Renal pelvis (tissue), 4 donors: ENCODE data around the gene ALLC. TPM values are rescaled to one million over a fixed set of nuclear protein-coding genes. Genes with fewer than 3 reads are reported as not detected.
A peak's percentile ranks its signal among the peaks of the same experiment; 100 is the strongest.
"Not testable (repeated sequence)": the region's sequence is repeated elsewhere in the genome, so short reads cannot be mapped to it uniquely, and the experiment has no call there.

Source experiments
- DNase-seq: peaks from one replicate; pipeline ENCODE4 v3.0.0-alpha.2; 2013
- polyA plus RNA-seq, 3 donors: library from polyadenylated mRNA; unstranded; fragments of 120-200 nt; gene quantifications; one replicate each; pipeline ENCODE4 v1.2.1, GENCODE V29; 2013; ENCODE audit not compliant: insufficient read length in 3 of 3

ALLC gene
- polyA plus RNA-seq, 3 donors, result not detected

DNA sequence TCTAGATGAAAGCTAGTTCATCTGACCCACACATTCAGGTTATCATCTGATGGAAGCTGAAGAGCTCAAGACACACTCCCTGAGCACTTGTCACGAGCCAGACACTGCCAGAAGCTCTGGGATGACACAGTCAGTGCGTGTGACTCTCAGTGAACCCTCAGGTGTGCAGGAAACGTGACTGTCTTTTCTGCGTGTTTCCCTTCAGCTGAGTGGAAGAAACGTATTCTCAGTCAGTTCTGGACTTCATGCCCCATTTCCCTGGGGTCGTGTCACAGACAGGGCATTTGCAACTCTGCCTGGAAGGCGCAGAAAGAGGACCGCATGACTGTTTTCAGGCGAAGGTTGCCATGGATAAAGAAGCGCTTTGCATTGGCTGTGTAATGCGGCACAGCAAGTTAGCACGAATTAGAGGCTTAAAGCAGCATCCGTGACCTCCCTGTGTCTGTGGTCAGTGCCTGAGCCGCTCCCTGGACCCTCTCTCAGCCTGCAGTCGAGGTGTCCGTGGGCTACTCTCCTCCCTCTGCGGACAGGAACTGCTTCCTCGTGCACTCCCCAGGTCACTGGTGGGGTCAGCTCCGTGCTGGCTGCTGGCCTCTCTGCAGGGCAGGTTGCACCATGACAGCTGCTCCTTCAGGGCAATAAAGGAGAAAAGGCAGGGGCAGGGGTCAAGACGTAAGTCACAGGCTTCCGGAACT lies 3.3 kb upstream of the ALLC start:
- DNase-seq, result no peak

DNA sequence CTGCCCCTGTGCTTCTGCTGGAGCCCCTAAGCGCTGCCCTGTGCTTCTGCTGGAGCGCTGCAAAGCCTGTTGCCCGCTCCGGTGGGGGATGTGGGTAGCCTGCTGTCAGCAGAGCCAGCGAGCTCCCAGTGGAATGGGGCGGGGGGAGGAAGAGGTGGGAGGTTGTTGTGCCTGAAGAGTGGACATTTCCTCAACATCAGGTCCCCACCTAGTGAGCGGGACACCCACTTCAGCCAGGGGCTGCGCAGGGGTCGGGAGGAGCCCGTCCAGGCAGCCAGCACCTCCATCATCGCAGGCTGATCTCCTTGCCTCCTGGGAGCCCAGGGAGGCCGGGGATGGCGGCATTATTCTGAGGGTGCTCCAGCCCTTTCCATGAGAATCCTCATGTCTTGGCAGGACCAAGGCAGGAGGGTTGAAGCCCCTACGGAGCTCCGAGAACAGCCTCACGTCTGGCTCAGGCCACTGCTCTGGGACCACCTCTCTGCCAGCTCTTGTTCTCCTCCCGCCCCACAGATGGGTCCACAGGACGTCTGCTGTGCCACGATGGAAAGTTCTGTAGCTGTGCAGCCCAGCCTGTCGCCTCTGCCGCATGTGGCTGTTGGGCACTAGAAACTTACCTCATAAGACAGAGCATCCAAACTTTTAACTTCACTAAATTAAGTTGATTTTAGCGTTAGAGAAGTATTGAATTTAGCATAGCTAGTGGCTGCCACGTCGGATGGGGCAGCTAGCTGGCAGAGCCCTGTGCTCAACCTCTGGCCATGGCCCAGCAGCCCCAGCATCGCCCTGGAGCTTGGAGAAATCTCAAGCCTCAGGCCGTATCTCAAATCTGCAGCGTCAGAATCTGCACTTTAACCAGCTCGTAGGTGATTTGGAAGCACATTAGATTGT lies 1.9 kb upstream of the ALLC start:
- no peak for DNase-seq

DNA sequence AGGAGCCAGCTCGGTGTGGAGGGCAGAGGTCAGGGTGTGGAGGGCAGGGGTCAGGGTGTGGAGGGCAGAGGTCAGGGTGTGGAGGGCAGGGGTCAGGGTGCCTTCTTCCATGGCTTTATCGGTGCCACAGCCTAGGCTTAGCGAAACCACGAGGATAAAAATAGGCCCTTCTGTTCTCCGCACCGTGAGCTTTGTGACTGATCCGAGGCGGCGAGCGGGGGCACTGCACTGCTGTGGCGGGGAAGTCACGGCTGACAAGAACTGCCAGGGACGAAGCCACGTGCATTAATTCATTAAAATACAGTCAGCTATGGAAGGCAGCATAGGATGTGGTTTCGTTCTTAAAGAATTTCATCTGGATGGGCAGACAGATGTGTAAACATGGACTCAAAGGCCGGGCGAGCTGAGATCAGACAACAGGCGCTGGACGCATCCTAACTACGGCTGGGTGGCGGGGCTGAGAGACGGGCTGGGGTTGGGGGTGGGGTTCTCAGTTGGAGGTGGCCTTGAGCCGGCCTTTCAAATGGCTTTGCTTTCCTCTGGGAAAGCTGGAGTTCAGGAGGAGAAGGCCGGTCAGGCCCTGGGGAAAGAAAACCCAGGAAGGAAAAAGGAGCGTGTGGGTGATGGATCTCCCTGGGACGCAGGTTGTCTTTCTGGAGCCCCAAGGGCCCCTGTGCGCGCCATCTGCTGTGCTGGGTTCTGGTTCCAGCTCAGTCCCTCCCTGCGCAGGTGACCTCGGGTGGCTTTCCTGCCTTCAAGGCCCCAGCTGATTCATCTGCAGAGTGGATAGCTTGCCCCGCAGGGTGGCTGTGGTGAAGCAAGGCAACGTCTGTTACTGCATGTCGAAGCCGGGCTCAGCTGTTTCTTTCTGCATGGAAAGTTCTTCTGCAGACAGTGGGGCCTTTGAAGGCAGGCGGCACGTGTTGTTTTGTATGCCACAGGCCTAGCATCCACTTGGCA lies 958 bp upstream of the ALLC start:
- no peak for DNase-seq

DNA sequence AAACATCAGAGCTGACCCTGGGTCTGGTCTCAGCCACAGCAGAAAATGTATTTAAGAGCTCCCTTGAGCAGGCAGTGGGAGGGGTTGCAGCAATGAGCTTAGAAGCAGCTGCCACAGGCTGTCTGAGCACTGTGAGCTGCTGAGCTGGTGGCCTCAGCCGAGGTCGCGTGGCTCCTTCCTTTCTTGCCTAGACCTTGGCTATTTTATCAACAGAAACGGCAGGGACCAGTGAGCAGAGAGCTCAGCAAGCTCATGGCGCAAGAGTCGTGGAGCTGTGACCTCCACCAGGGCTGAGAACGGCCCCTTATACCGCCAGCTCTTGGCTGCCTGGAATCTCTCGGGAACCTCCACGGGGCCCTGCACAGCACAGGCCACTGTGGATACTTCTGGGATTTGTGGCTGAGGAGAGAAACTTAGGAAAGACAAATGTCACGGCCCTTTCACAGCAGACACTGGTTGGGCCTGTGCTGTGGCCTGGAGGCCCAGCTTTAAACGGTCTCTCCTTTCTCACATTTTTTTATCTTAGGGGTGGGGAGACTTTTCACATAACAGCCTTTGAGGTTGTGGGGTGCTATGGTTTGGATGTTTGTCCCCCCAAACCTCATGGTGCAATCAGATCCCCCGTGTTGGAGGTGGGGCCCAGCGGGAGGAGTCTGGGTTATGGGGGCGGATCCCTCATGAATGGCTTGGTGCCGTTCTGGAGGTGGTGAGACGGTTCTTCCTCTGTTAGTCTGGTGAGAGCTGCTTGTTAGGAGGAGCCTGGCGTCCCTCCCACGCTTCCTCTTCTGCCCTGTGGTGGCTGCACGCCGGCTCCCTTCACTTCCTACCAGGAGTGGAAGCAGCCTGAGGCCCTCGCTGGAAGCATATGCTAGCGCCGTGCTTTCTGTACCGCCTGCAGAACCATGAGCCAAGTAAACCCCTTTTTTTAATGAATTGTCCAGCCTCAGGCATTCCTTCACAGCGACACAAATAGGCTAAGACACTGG lies 1.7 kb downstream of the ALLC start:
- DNase-seq, result no peak

DNA sequence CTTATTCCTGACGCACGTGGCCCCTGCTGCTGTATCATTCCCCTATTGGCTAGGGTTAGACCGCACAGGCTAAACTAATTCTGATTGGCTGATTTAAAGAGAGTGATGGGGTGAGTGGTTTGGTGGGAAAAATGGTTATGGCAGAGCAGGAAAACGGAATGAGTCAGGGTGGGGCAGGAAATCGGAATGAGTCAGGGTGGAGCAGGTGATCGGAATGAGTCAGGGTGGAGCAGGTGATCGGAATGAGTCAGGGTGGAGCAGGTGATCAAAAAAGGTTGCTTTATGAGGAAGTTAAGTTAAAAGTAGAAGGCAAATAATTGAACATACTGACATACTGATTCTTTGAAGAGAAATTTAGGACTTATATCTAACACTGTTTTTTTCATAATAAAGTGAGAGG lies 2.6 kb downstream of the ALLC start:
- not testable (repeated sequence) for DNase-seq

DNA sequence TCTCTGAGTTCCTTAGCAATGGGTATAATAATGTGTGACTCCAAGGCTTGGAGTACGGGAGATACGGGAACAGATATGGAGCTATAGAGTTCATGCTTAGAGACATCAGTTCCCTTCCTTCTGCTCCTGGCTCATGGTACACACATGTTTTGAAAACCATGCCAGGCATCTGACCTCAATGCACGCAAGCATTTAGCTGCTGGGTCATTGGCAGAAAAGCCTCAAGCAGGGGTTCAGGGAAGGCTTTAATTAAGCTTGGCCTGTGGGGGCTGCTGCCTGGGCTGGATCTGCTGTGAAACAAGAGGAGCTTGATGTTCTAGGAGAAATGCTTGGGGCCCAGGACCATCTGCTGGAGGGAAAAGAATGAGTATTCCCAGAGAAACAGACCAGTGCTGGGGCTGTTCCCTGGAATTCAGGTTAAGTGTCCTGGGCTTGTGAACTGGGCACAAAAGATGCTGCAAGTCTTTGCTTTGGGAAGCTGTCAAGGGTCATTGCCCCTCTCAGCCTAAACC lies 3.2 kb downstream of the ALLC start:
- DNase-seq, result no peak

DNA sequence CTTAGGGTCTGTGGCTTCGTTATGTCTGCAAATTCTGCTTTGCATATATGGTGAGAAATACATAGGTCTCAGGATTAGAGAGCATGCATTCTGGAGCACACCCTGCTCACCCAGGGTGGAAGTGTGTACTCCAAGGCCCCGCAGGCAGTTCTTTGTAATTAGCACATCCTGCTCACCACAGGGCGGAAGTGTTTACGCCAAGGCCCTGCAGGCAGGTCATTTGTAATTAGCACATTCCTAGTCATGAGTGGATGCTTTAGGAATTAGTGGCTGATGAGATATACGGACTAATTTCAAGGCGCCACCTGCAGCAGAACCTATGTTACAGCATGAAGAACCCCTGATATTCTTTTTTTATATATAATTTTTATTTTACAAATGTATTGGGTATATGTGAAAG lies 4.2 kb downstream of the ALLC start:
- no peak for DNase-seq

DNA sequence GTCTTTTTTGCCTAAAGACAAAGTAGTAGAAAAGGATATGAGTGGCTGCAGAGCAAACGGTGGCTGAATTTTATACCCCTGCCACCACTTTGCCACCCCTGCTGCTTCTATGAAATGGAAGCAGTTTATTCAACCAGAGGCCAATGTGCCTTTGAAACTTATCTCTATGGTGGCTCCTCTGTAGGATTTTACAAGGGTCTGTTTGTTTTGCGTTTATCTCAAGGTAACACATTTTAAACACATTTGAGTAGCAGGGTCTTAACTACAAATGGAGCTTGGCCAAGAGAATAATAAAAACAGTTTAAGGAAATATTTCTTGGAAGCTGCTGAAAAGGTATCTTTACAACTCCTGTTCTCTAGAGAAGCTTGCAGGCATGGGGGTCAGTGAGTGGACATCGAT lies 6.1 kb downstream of the ALLC start:
- DNase-seq, result no peak

DNA sequence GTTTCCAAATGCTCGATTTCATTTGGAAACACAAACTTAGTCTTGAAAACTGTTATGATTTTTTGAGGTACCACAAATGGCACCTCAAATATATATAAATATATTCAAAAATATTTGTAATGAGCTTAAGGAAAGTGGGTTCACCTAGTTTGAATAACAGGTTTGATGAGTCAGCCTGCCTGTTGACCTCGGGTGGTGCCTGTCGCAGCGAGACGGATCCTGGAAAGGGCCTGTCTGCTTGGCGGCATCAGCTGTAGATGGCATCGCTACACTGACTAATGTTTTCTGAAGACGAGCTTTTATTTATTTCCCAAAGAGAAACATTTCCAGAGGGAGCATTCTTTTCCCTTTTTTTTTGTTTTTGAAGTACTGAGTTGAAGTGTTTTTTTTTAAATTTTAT lies 6.9 kb downstream of the ALLC start:
- DNase-seq, result no peak

DNA sequence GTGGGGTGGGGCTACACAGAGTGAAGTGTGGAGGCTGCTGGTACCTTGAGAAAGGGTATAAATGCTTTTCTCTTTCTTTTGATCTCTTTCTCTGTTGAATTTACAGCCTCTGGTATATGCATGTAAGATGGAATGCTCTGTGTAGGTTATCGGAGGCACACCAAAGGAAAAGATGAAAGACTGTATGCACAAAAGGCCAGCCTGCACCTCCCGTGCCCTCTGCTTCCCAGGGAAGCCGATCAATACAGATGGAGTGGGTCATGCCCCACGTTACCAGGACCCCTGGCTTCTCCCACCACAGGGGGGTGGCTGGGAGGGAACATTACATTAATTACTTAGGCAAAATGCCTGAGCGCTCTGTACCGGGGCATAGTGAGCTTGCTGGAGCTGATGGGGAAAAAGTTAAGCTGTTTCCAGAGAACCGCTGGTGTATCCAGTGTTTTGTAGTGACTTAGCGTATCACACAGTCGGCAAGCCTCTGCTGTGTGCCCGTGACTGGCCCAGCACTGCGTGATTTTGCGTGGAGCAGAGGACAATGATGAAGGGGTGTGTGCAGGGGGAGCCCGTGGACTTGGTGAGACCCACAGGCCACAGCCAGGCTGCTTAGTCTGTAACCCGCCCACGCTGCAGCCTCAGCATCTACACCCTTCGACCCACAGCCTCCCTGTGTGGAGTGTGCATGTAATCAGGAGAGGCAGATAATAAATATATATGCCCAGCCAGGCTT lies 8.0 kb downstream of the ALLC start:
- no peak for DNase-seq

DNA sequence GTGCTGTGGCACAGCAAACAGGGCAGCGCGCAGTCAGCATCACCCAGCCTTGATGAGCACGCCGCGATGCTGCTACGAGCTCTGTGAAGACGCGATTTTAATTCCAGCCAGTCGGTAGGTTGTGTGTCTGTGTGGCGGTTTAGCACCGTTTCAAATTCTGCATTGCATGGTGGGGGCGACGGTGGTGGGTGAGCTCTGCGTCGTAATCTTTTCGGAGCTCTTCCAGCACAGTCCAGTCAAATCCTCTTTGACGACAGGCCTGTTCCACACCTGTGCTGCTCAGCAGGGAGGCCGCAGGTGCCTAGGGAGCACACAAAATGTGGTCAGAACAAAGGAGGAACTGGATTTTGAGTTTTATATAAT lies 8.6 kb downstream of the ALLC start:
- no peak for DNase-seq

DNA sequence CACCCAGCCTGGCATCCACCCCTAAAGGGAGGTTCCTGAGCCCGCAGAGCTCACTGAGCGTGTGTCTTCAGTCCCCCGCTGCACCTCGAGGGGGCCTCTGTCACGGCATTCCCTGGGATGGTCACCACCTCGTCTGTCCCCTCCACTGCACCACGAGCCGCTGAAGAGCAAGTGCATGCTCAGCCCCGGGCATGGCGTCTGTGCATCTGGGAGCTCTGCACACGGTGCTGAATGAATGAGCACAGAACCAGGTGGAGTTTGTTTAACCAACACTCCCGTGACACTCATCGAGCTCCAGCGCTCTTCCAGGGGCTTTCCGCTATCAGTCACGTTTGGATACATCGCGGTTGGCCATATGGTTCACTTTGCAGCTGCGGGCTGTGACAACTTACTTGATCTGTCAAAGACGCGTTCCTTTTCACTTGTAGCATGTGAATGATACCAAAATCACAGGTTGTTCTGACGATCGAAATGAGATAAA lies 9.2 kb downstream of the ALLC start:
- peak; percentile 50 for DNase-seq

DNA sequence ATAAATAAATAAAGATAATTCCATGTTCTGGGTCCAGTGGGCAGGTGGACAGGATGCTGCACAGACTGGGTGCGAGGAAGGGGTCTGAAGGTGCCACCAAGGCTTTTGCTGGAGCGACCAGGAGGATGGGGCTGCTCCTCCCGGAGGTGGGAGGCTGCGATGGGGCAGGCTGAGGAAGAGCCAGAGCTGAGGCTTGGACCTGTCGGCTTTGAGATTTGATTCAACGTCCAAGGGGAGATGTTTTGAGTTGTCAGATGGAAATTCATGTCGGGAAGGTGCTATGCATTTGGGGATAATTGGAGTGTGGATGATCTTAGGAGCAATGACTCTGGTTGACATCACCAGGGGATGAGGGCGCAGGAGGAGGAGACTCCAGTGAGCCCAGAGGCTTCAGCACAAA lies 11.7 kb downstream of the ALLC start:
- DNase-seq, result no peak

DNA sequence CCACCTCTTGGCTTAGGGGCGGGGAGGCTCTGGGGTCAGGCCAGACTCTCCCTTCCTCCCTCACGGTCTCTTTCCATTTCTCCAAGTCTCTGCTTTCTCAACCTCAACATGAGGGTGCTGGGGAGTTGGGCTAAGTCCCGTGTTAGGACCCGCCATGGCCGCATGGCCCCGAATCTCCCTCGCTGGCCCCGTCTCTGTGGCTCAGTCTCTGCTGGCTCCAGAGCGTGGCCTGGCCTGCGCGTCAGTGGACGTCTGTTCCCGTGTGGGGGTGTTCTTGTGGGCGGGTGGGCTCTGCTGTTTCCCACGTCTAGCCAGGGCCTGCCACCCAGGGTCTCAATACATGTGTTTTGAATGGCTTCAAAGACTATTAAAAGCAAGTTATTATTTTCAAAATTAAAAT lies 12.4 kb downstream of the ALLC start:
- DNase-seq, result no peak

DNA sequence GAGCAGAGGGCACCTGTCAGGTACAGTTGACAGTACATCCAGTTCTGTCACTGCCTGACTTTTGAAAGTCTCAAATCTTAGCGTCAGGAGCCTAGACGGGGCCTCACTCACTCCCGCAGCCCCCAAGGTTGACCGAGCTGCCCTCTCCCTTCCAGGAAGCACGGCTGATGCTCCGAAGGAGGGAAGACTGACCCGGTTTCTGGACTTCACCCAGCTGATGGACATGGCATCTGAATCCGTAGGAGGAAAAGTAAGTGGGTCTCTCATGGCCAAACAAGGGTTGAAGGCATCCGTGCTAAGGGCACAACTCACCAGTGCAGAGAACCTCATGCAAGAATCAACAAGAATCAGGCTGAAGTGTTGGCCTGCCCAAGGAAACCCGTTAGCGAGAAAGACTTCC lies 12.9 kb downstream of the ALLC start:
- DNase-seq, result no peak

DNA sequence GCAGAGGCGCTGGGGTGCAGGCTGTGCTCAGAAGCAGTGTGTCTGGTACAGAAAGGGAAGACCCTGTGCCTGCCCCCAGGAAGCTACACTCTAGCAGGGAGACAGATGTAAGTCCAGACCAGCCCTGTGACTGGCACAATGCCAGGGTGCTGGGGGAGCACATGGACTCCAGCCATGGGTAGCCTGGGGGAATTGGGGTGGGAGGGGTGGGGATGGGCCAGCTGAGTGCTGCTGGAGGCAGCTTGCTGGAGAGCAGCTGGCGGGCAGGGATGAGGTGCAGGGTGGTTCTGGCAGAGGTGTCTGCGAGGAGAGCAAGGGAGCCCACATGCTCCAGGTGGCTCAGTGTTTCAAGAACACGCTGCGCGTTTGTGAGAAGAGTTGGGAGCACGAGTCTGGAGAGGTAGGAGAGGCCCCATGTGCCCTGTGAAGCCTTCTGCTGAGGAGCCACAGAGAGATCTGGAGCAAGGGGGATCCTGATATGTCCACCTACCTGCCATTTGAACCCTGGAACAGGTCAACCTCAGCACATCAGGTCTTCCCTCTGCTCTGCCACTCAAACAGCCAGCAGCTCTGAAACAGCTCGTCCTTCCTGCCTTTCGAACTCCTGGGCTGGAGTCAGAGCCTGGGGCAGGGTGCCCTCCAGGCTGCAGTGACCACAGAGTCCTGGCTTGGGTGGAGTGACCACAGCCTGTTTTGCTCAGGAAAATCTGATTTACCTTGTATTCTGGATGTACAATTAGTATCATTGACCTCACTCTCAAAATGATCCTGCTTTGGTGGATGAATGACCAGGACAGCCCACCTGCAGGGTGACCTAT lies 15.1 kb downstream of the ALLC start:
- DNase-seq, result no peak

DNA sequence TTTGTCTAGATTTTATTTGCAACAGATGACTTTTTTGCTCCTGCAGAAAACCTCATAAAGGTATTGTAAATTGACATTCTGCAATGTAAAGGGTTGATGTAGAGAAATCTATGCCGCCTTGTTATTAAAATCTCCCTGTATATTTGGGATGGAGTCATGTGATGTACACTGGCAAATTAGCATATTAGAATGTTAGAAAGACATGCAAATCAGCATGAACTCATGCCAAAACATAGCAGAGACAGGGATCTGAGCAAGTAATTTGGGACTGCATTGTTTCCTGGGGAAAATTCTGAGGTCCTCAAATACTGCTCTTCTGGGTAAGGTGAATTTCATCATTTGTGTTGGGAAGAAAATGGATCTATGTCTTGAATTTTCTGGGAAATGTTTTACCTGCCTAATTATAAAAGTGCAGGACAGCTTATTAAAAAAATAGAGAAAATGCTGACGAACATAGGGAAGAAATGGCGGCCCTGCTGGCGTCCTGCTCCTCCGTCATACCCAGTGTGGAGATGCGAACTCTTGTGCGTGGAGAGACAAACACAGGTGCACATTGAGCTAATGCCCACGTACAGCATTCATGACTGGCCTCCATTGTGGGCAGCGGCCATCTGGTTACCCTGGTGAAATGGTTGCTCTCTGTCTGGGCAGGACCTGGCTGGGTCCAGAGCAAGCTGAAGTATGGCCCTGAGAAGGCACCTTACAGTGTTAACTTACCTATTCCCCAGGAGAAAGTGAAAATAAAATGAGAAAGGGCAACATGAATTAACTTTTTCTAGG lies 16.3 kb downstream of the ALLC start:
- no peak for DNase-seq

DNA sequence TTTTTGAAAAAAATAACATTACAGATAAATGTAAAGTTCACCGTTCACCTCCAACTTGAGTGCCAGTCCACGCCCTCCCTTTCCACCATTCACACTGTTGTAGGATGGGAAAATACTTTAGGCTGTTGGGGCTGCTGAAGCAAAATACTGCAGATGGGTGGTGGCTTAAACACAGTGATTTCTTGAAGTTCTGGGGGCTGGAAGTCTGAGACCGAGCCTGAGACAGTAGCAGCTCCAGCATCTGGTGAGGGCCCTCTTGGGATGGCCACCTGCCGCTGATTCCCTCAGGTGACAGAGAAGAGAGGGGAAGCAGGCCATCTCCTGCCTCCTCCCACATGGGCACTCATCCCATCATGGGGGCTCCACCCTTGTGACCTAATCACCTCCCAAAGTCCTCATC lies 17.7 kb downstream of the ALLC start:
- no peak for DNase-seq
